Endothelial cell of umbilical vein (primary cell): ENCODE data around the gene DCUN1D4. TPM values are rescaled to one million over a fixed set of nuclear protein-coding genes. Genes with fewer than 3 reads are reported as not detected.

Source experiments
- BruUV-seq: library from RNA; stranded (reverse); fragments of 400-500 nt; replicated peaks from 2 replicates; lab custom pipeline; 2021; lab: Mats Ljungman, UMichigan
- CTCF ChIA-PET: fragments of 300-600, 350-600 bp; sonication (Branson Sonifier 250); formaldehyde crosslinking; loops from one replicate; lab custom pipeline; 2021; ENCODE audit warnings: antibody characterized with exemption, inconsistent platforms; lab: Charles Lee
- POLR2A ChIA-PET: fragments of 300-600, 350-600 bp; sonication (Branson Sonifier 250); formaldehyde crosslinking; loops from one replicate; lab custom pipeline; 2021; ENCODE audit warnings: antibody characterized with exemption, inconsistent platforms; lab: Charles Lee
- DNase-seq: peaks from one replicate; pipeline ENCODE4 v3.0.0-alpha.2; 2011; ENCODE audit warnings: low read depth, low spot score
- FAIRE-seq: peaks from 2 replicates; lab custom pipeline; 2011; peaks lifted over from hg19 to GRCh38; lab: Jason Lieb, UNC
- H2AFZ ChIP-seq: 2 replicates; pipeline ENCODE4 v1.6.0; 2012; ENCODE audit warnings: low read depth, low read length, control low read depth, inconsistent platforms
- H3K27ac ChIP-seq: 2 replicates; pipeline ENCODE4 v1.5.1; 2011; ENCODE audit warnings: low read depth, mild to moderate bottlenecking, control low read depth, low read length, moderate library complexity; ENCODE audit not compliant: insufficient read depth
- H3K27me3 ChIP-seq, 2 experiments: 2 replicates each; pipeline versions ENCODE4 v1.6.0 to v1.6.1; 2011; ENCODE audit warnings: low read length in 2 of 2, mixed read lengths in 1 of 2; ENCODE audit not compliant: control insufficient read depth in 2 of 2, insufficient read depth in 2 of 2
- H3K36me3 ChIP-seq, 2 experiments: 2 replicates in 1 of 2; 3 replicates in 1 of 2; pipeline ENCODE4 v1.5.1; 2011; ENCODE audit warnings: low read length in 2 of 2, mild to moderate bottlenecking in 1 of 2, moderate library complexity in 1 of 2; ENCODE audit not compliant: control insufficient read depth in 2 of 2, insufficient read depth in 2 of 2; ENCODE audit errors: extremely low read depth in 1 of 2
- H3K4me1 ChIP-seq: 3 replicates; pipeline ENCODE4 v1.5.1; 2011; ENCODE audit warnings: mild to moderate bottlenecking, low read length; ENCODE audit not compliant: control insufficient read depth, insufficient read depth; ENCODE audit errors: extremely low read depth
- H3K4me2 ChIP-seq: 2 replicates; pipeline ENCODE4 v1.6.1; 2011; ENCODE audit warnings: low read length, control low read depth, mixed read lengths; ENCODE audit not compliant: insufficient read depth
- H3K4me3 ChIP-seq, 3 experiments: fragments of 200-600 bp in 1 of 3; sonication (generic), shearing (Covaris generic) in 1 of 3; replicated peaks in 1 of 3; 2 replicates each; pipeline ENCODE4 v1.5.1; 2011 to 2016; ENCODE audit warnings: control low read depth in 3 of 3, low read length in 3 of 3, mild to moderate bottlenecking in 2 of 3, inconsistent platforms in 1 of 3, low read depth in 1 of 3, moderate library complexity in 1 of 3; ENCODE audit not compliant: insufficient read depth in 1 of 3
- H3K79me2 ChIP-seq: 2 replicates; pipeline ENCODE4 v1.6.0; 2012; ENCODE audit warnings: low read length, inconsistent platforms; ENCODE audit not compliant: control insufficient read depth, insufficient read depth
- H3K9ac ChIP-seq: replicated peaks from 2 replicates; pipeline ENCODE3; 2011; ENCODE audit warnings: low read length, control low read depth; ENCODE audit not compliant: insufficient read depth; ENCODE audit errors: extremely low read depth
- H3K9me1 ChIP-seq: replicated peaks from 3 replicates; pipeline ENCODE4 v1.6.0; 2011; ENCODE audit warnings: mild to moderate bottlenecking, low read length; ENCODE audit not compliant: control insufficient read depth, insufficient read depth; ENCODE audit errors: extremely low read depth
- H3K9me3 ChIP-seq: replicated peaks from 2 replicates; pipeline ENCODE4 v1.5.1; 2012; ENCODE audit warnings: low read length, inconsistent platforms; ENCODE audit not compliant: control insufficient read depth, insufficient read depth
- H4K20me1 ChIP-seq: replicated peaks from 2 replicates; pipeline ENCODE3; 2011; ENCODE audit warnings: mild to moderate bottlenecking, low read length; ENCODE audit not compliant: control insufficient read depth, insufficient read depth; ENCODE audit errors: extremely low read depth
- CTCF ChIP-seq, 2 donors: IDR thresholded peaks; 1 replicate in 1 of 2; 2 replicates in 1 of 2; pipeline ENCODE4 v1.5.1; 2011; ENCODE audit warnings: low read length in 2 of 2, mild to moderate bottlenecking in 2 of 2, moderate library complexity in 2 of 2, control low read depth in 1 of 2, inconsistent platforms in 1 of 2, low read depth in 1 of 2; ENCODE audit not compliant: insufficient read depth in 1 of 2; ENCODE audit errors: extremely low read depth in 1 of 2
- EZH2 ChIP-seq: IDR thresholded peaks from 2 replicates; pipeline ENCODE4 v1.6.1; 2012; ENCODE audit warnings: borderline replicate concordance, low read depth, mild to moderate bottlenecking, moderate library complexity, low read length, inconsistent platforms; ENCODE audit not compliant: severe bottlenecking
- FOS ChIP-seq: IDR thresholded peaks from 2 replicates; pipeline ENCODE4 v1.6.1; 2011; ENCODE audit warnings: mild to moderate bottlenecking, low read length, moderate library complexity, borderline replicate concordance; ENCODE audit not compliant: insufficient read depth
- GATA2 ChIP-seq: IDR thresholded peaks from 2 replicates; pipeline ENCODE4 v1.7.0; 2011; ENCODE audit warnings: low read depth, mild to moderate bottlenecking, moderate library complexity, mixed read lengths, low read length; ENCODE audit not compliant: insufficient read length, insufficient read depth
- JUN ChIP-seq: IDR thresholded peaks from 2 replicates; pipeline ENCODE4 v1.6.1; 2011; ENCODE audit warnings: borderline replicate concordance, low read depth; ENCODE audit not compliant: insufficient read length, insufficient read depth
- MYC ChIP-seq: IDR thresholded peaks from one replicate; pipeline ENCODE4 v1.6.1; 2011; ENCODE audit warnings: mild to moderate bottlenecking, low read depth, low read length
- POLR2A ChIP-seq: IDR thresholded peaks from 2 replicates; pipeline ENCODE4 v1.6.1; 2012; ENCODE audit warnings: low read depth, mild to moderate bottlenecking, control low read depth, low read length
- POLR2AphosphoS5 ChIP-seq: IDR thresholded peaks from 2 replicates; pipeline ENCODE4 v1.6.1; 2012; ENCODE audit warnings: low read depth, mild to moderate bottlenecking, control low read depth, low read length, moderate library complexity; ENCODE audit not compliant: insufficient read depth
- dilution Hi-C: fragments of 300-500 bp; cut with MboI; formaldehyde crosslinking; loops from one replicate; pipeline ENCODE4 v1.15.0; 2019; ENCODE audit warnings: low sequenced_read_pairs; ENCODE audit not compliant: extremely low pct_ligation_motif_present
- intact Hi-C: fragments of 100-400 bp; cut with micrococcal nuclease; formaldehyde crosslinking; loops from one replicate; pipeline ENCODE4 v1.10.0; 2022
- polyA plus RNA-seq, 4 experiments: library from polyadenylated mRNA; depleted of rRNA in 3 of 4; stranded (reverse) in 3 of 4; unstranded in 1 of 4; fragments of >200 nt; gene quantifications; 2 replicates each; pipeline versions ENCODE4 v1.2.1 to v1.2.3, GENCODE V29; 2011 to 2012; ENCODE audit warnings: missing spikeins in 1 of 4
- total RNA-seq: library from RNA; stranded (reverse); gene quantifications from 2 replicates; pipeline ENCODE4 v1.2.3, GENCODE V29; 2021

The DCUN1D4 gene
- total and polyA plus RNA-seq, 2 donors (not counting 3 experiments of a cell fraction or from before 2014, with no cell fraction given), result 24.8 to 50.6 TPM

GRCh38 chr4:51931461-51931860, 88.5 kb downstream of the DCUN1D4 start:
- Histone ChIP-seq H4K20me1 (no peaks in the 10 kb centered on the region), H3K4me2 (no peak overlapping the region), H3K27me3 (peaks cover 0 to 7% of the 10 kb centered on the region in 2 experiments), H2AFZ (no peak overlapping the region), H3K36me3 (no peaks in the 10 kb centered on the region), H3K27ac (no peak overlapping the region), H3K4me1 (no peaks in the 10 kb centered on the region), H3K4me3 (no peak overlapping the region), H3K9ac (no peak overlapping the region), H3K9me3 (no peaks in the 10 kb centered on the region), H3K9me1 (no peaks in the 10 kb centered on the region), H3K79me2 (no peaks in the 10 kb centered on the region)
- CTCF ChIA-PET, result interaction anchor here (1.1 kb wide), 1 partner anchor 25 kb away, joined by 3 read pairs; no protein-coding TSS in a partner anchor
- no TSS peak for BruUV-seq
- dilution Hi-C loops, result no loop called here
- TF ChIP-seq FOS (no peak), EZH2 (no peak), GATA2 (no peak), POLR2AphosphoS5 (no peak), MYC (no peak), JUN (no peak), POLR2A (no peak), CTCF (IDR thresholded peaks at IDR 0.05; ENCODE audit: extremely low read depth in 1 of 2, insufficient read depth in 1 of 2, low read depth in 1 of 2, low read length in 2 of 2) (no peak)
- FAIRE-seq (no peak), DNase-seq (no peak)
- POLR2A ChIA-PET, result no interaction called here
- intact Hi-C loops, result no loop called here
